ENCODE data around the gene SRCAP.

Gene SRCAP

GRCh38 chr16:30665155-30665829 lies 33.7 kb upstream of the SRCAP start:
- no peak for TF ChIP-seq CTCF (IDR thresholded peaks at IDR 0.05; ENCODE audit: control insufficient read depth, extremely low read depth, insufficient read depth)
- no peak for DNase-seq (ENCODE audit: low read depth)
- H3K4me3 ChIP-seq (ENCODE audit: low read depth, low read length) = no peak overlapping the region

GRCh38 chr16:30665830-30666190 lies 33.2 kb upstream of the SRCAP start:
- no peak overlapping the region for H3K4me3 ChIP-seq (ENCODE audit: low read depth, low read length)
- DNase-seq (ENCODE audit: low read depth) = no peak
- TF ChIP-seq CTCF (IDR thresholded peaks at IDR 0.05; ENCODE audit: control insufficient read depth, extremely low read depth, insufficient read depth) = no peak

GRCh38 chr16:30666681-30667080 lies 32.3 kb upstream of the SRCAP start:
- TF ChIP-seq CTCF (IDR thresholded peaks at IDR 0.05; ENCODE audit: control insufficient read depth, extremely low read depth, insufficient read depth) = no peak
- H3K4me3 ChIP-seq (ENCODE audit: low read depth, low read length) = no peak overlapping the region
- no peak for DNase-seq (ENCODE audit: low read depth)

GRCh38 chr16:30667361-30667905 lies 31.5 kb upstream of the SRCAP start:
- no peak for DNase-seq (ENCODE audit: low read depth)
- TF ChIP-seq CTCF (IDR thresholded peaks at IDR 0.05; ENCODE audit: control insufficient read depth, extremely low read depth, insufficient read depth) = no peak
- H3K4me3 ChIP-seq (ENCODE audit: low read depth, low read length) = no peak overlapping the region

- DNase-seq (ENCODE audit: low read depth) = no peak
- no peak for TF ChIP-seq CTCF (IDR thresholded peaks at IDR 0.05; ENCODE audit: control insufficient read depth, extremely low read depth, insufficient read depth)
- no peak overlapping the region for H3K4me3 ChIP-seq (ENCODE audit: low read depth, low read length)
These were observed 30.6 kb upstream of the SRCAP start for GRCh38 chr16:30668393-30668792.

GRCh38 chr16:30669026-30669902 lies 29.7 kb upstream of the SRCAP start:
- DNase-seq (ENCODE audit: low read depth) = no peak
- TF ChIP-seq CTCF (IDR thresholded peaks at IDR 0.05; ENCODE audit: control insufficient read depth, extremely low read depth, insufficient read depth) = no peak
- no peak overlapping the region for H3K4me3 ChIP-seq (ENCODE audit: low read depth, low read length)

All from LNCaP clone FGC (cell line).